Liver (tissue), 3 donors: ENCODE results near the gene FNBP1L.

Experiments
- FOXA1 ChIP-seq: IDR thresholded peaks from 2 replicates; pipeline ENCODE4 v1.6.1; 2016; ENCODE audit warnings: antibody characterized with exemption
- GABPA ChIP-seq, 2 donors: IDR thresholded peaks in 1 of 2; conservative IDR thresholded peaks in 1 of 2; 2 replicates each; pipeline ENCODE4 v1.6.1; 2016; ENCODE audit warnings: antibody characterized with exemption in 2 of 2, mild to moderate bottlenecking in 1 of 2, moderate library complexity in 1 of 2
- JUND ChIP-seq, 2 donors: IDR thresholded peaks; 2 replicates each; pipeline ENCODE4 v1.6.1; 2016; ENCODE audit warnings: antibody characterized with exemption in 2 of 2
- RAD21 ChIP-seq, 2 donors: IDR thresholded peaks; 2 replicates each; pipeline ENCODE4 v1.6.1; 2016; ENCODE audit warnings: antibody characterized with exemption in 2 of 2, mild to moderate bottlenecking in 2 of 2
- RXRA ChIP-seq, 2 donors: IDR thresholded peaks; 2 replicates each; pipeline ENCODE4 v1.6.1; 2017 to 2018; ENCODE audit warnings: antibody characterized with exemption in 2 of 2, mild to moderate bottlenecking in 1 of 2
- SP1 ChIP-seq: IDR thresholded peaks from 2 replicates; pipeline ENCODE4 v1.6.1; 2018; ENCODE audit warnings: antibody characterized with exemption, mild to moderate bottlenecking
- TAF1 ChIP-seq: conservative IDR thresholded peaks from 2 replicates; pipeline ENCODE4 v1.6.1; 2016; ENCODE audit warnings: antibody characterized with exemption, mild to moderate bottlenecking
- TF ChIP-seq, protein P1 (sequence below): fragments of 150-350 bp; IDR thresholded peaks from 2 replicates; pipeline ENCODE4 v1.5.1; 2017; ENCODE audit warnings: improper control_type of control experiment, low read depth, low read length; ENCODE audit not compliant: missing input control
- TF ChIP-seq, protein P2 (sequence below): IDR thresholded peaks from 2 replicates; pipeline ENCODE4 v1.6.1; 2016; ENCODE audit warnings: antibody characterized with exemption, mild to moderate bottlenecking
- TF ChIP-seq, protein P3 (sequence below): IDR thresholded peaks from 2 replicates; pipeline ENCODE4 v1.6.1; 2016; ENCODE audit warnings: antibody characterized with exemption
- donor health status: healthy.
- donor health status: healthy.

DNA sequence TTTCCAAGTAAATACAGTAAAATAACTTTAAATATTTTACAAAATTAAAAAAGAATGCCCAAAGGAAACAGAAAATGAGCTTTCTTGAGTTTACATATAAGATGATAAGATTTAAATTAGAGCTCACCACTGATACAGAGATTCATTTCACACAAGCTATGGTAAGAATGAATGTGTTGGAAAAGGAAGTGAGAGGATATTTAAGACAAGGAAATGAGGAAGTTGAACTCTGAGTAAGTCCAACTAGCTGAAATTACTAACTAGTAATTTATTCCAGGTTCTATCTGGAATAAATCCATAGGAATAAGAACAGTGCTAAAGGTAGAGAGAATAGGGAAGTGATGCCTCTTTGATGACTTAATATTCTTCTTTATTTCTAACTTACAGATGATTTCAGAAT lies 42.4 kb downstream of the FNBP1L start:
- TF ChIP-seq, protein P1, sequence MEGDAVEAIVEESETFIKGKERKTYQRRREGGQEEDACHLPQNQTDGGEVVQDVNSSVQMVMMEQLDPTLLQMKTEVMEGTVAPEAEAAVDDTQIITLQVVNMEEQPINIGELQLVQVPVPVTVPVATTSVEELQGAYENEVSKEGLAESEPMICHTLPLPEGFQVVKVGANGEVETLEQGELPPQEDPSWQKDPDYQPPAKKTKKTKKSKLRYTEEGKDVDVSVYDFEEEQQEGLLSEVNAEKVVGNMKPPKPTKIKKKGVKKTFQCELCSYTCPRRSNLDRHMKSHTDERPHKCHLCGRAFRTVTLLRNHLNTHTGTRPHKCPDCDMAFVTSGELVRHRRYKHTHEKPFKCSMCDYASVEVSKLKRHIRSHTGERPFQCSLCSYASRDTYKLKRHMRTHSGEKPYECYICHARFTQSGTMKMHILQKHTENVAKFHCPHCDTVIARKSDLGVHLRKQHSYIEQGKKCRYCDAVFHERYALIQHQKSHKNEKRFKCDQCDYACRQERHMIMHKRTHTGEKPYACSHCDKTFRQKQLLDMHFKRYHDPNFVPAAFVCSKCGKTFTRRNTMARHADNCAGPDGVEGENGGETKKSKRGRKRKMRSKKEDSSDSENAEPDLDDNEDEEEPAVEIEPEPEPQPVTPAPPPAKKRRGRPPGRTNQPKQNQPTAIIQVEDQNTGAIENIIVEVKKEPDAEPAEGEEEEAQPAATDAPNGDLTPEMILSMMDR: no peak
- TF ChIP-seq, protein P2, sequence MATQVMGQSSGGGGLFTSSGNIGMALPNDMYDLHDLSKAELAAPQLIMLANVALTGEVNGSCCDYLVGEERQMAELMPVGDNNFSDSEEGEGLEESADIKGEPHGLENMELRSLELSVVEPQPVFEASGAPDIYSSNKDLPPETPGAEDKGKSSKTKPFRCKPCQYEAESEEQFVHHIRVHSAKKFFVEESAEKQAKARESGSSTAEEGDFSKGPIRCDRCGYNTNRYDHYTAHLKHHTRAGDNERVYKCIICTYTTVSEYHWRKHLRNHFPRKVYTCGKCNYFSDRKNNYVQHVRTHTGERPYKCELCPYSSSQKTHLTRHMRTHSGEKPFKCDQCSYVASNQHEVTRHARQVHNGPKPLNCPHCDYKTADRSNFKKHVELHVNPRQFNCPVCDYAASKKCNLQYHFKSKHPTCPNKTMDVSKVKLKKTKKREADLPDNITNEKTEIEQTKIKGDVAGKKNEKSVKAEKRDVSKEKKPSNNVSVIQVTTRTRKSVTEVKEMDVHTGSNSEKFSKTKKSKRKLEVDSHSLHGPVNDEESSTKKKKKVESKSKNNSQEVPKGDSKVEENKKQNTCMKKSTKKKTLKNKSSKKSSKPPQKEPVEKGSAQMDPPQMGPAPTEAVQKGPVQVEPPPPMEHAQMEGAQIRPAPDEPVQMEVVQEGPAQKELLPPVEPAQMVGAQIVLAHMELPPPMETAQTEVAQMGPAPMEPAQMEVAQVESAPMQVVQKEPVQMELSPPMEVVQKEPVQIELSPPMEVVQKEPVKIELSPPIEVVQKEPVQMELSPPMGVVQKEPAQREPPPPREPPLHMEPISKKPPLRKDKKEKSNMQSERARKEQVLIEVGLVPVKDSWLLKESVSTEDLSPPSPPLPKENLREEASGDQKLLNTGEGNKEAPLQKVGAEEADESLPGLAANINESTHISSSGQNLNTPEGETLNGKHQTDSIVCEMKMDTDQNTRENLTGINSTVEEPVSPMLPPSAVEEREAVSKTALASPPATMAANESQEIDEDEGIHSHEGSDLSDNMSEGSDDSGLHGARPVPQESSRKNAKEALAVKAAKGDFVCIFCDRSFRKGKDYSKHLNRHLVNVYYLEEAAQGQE: no peak
- TF ChIP-seq FOXA1 (no peak), GABPA (IDR thresholded peaks at IDR 0.05 in 1 of 2, conservative IDR thresholded peaks at IDR 0.05 in 1 of 2) (no peak), SP1 (no peak), RAD21 (IDR thresholded peaks at IDR 0.05) (no peak), RXRA (IDR thresholded peaks at IDR 0.05) (no peak), TAF1 (no peak), JUND (IDR thresholded peaks at IDR 0.05) (no peak)
- TF ChIP-seq, protein P3, sequence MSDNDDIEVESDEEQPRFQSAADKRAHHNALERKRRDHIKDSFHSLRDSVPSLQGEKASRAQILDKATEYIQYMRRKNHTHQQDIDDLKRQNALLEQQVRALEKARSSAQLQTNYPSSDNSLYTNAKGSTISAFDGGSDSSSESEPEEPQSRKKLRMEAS: no peak
